Liver (tissue), 9 donors: ENCODE data around the gene SEC24C. TPM values are rescaled to one million over a fixed set of nuclear protein-coding genes. Genes with fewer than 3 reads are reported as not detected.

Source experiments
- DNase-seq: peaks from one replicate; pipeline ENCODE4 v3.0.0-alpha.2; 2017; ENCODE audit warnings: low spot score
- H3K27ac ChIP-seq, 2 donors: one replicate each; pipeline ENCODE4 v1.7.0; 2013; ENCODE audit warnings: inconsistent platforms in 2 of 2, low read length in 2 of 2, control low read depth in 1 of 2, low read depth in 1 of 2, mild to moderate bottlenecking in 1 of 2
- H3K27me3 ChIP-seq, 4 donors: one replicate each; pipeline versions ENCODE4 v1.6.1 to v1.7.0; 2013; ENCODE audit warnings: low read length in 3 of 4, inconsistent platforms in 1 of 4, mild to moderate bottlenecking in 1 of 4, moderate library complexity in 1 of 4; ENCODE audit not compliant: control insufficient read depth in 4 of 4, insufficient read depth in 4 of 4
- H3K36me3 ChIP-seq, 4 donors: one replicate each; pipeline versions ENCODE4 v1.6.1 to v1.7.0; 2013; ENCODE audit warnings: low read length in 3 of 4, mild to moderate bottlenecking in 3 of 4, low read depth in 1 of 4, moderate library complexity in 1 of 4; ENCODE audit not compliant: control insufficient read depth in 4 of 4, insufficient read depth in 3 of 4
- H3K4me1 ChIP-seq, 4 donors: one replicate each; pipeline versions ENCODE4 v1.6.1 to v1.7.0; 2013; ENCODE audit warnings: low read length in 3 of 4, mild to moderate bottlenecking in 3 of 4, moderate library complexity in 1 of 4; ENCODE audit not compliant: control insufficient read depth in 4 of 4, insufficient read depth in 4 of 4
- H3K4me3 ChIP-seq, 3 donors: one replicate each; pipeline versions ENCODE4 v1.6.1 to v1.7.0; 2013; ENCODE audit warnings: low read length in 3 of 3, control low read depth in 1 of 3, low read depth in 1 of 3, mild to moderate bottlenecking in 1 of 3
- H3K9ac ChIP-seq, 2 donors: one replicate each; pipeline ENCODE4 v1.7.0; 2013; ENCODE audit warnings: low read length in 2 of 2, mild to moderate bottlenecking in 2 of 2, moderate library complexity in 2 of 2, control low read depth in 1 of 2, low read depth in 1 of 2
- H3K9me3 ChIP-seq, 4 donors: one replicate each; pipeline versions ENCODE4 v1.6.1 to v1.7.0; 2013; ENCODE audit warnings: low read length in 3 of 4; ENCODE audit not compliant: control insufficient read depth in 4 of 4
- ATF3 ChIP-seq: IDR thresholded peaks from 2 replicates; pipeline ENCODE4 v1.6.1; 2016; ENCODE audit warnings: antibody characterized with exemption
- CTCF ChIP-seq: fragments of 150-350 bp; IDR thresholded peaks from 2 replicates; pipeline ENCODE4 v1.5.1; 2017; ENCODE audit warnings: improper control_type of control experiment, low read depth, low read length; ENCODE audit not compliant: missing input control
- FOXA1 ChIP-seq: IDR thresholded peaks from 2 replicates; pipeline ENCODE4 v1.6.1; 2016; ENCODE audit warnings: antibody characterized with exemption
- FOXA2 ChIP-seq: IDR thresholded peaks from 2 replicates; pipeline ENCODE4 v1.6.1; 2016; ENCODE audit warnings: antibody characterized with exemption
- GABPA ChIP-seq, 2 donors: IDR thresholded peaks in 1 of 2; conservative IDR thresholded peaks in 1 of 2; 2 replicates each; pipeline ENCODE4 v1.6.1; 2016; ENCODE audit warnings: antibody characterized with exemption in 2 of 2, mild to moderate bottlenecking in 1 of 2, moderate library complexity in 1 of 2
- HNF4A ChIP-seq, 2 donors: conservative IDR thresholded peaks; 2 replicates each; pipeline ENCODE4 v1.6.1; 2016; ENCODE audit warnings: antibody characterized with exemption in 2 of 2, mild to moderate bottlenecking in 2 of 2
- HNF4G ChIP-seq: IDR thresholded peaks from 2 replicates; pipeline ENCODE4 v1.6.1; 2016; ENCODE audit warnings: antibody characterized with exemption
- JUND ChIP-seq, 2 donors: IDR thresholded peaks; 2 replicates each; pipeline ENCODE4 v1.6.1; 2016; ENCODE audit warnings: antibody characterized with exemption in 2 of 2
- MAX ChIP-seq: IDR thresholded peaks from 2 replicates; pipeline ENCODE4 v1.6.1; 2016; ENCODE audit warnings: antibody characterized with exemption
- NR2F2 ChIP-seq: IDR thresholded peaks from 2 replicates; pipeline ENCODE4 v1.6.1; 2016; ENCODE audit warnings: antibody characterized with exemption
- RAD21 ChIP-seq, 2 donors: IDR thresholded peaks; 2 replicates each; pipeline ENCODE4 v1.6.1; 2016; ENCODE audit warnings: antibody characterized with exemption in 2 of 2, mild to moderate bottlenecking in 2 of 2
- REST ChIP-seq: IDR thresholded peaks from 2 replicates; pipeline ENCODE4 v1.6.1; 2016; ENCODE audit warnings: antibody characterized with exemption, mild to moderate bottlenecking
- RXRA ChIP-seq, 2 donors: IDR thresholded peaks; 2 replicates each; pipeline ENCODE4 v1.6.1; 2017 to 2018; ENCODE audit warnings: antibody characterized with exemption in 2 of 2, mild to moderate bottlenecking in 1 of 2
- SP1 ChIP-seq: IDR thresholded peaks from 2 replicates; pipeline ENCODE4 v1.6.1; 2018; ENCODE audit warnings: antibody characterized with exemption, mild to moderate bottlenecking
- TAF1 ChIP-seq: conservative IDR thresholded peaks from 2 replicates; pipeline ENCODE4 v1.6.1; 2016; ENCODE audit warnings: antibody characterized with exemption, mild to moderate bottlenecking
- ZBTB33 ChIP-seq: IDR thresholded peaks from 2 replicates; pipeline ENCODE4 v1.6.1; 2016; ENCODE audit warnings: antibody characterized with exemption
- WGBS: extraction: QIAGEN DNeasy Blood & Tissue Kit; methylation state at CpG from one replicate; pipeline ENCODE4 v1.1.7; 2013; 5-methylcytosine and 5-hydroxymethylcytosine counted together
- polyA plus RNA-seq, 2 donors: library from polyadenylated mRNA; stranded (reverse) in 1 of 2; unstranded in 1 of 2; fragments of 200-250 nt in 1 of 2; fragments of >200 nt in 1 of 2; fragmentation: Nextera tagmentation in 1 of 2; extraction: Ambion mirVana in 1 of 2; gene quantifications; one replicate each; pipeline versions ENCODE4 v1.2.1 to v1.2.3, GENCODE V29; 2013 to 2015
- total RNA-seq, 2 donors: library from RNA; depleted of rRNA; stranded (reverse); fragments of >200 nt; gene quantifications; one replicate each; pipeline ENCODE4 v1.2.3, GENCODE V29; 2014
- donor health status: healthy.
- donor health status: healthy.
- donor health status: healthy.
- donor health status: healthy.
- donor health status: healthy.

Gene SEC24C
- total and polyA plus RNA-seq, 4 donors: 15.0 to 48.1 (median 40.9) TPM

- TF ChIP-seq SP1 (no peak), RAD21 (IDR thresholded peaks at IDR 0.05) (no peak), FOXA1 (no peak), ATF3 (no peak), HNF4A (conservative IDR thresholded peaks at IDR 0.05) (no peak), FOXA2 (no peak)
These were observed 2.5 kb downstream of the SEC24C start (continued) for GRCh38 chr10:73746721-73747120.

- Histone ChIP-seq H3K36me3 (peaks cover 24 to 44% (median 40%) of the 10 kb centered on the region in 4 donors), H3K9ac (no peak overlapping the region), H3K4me1 (peaks cover 8 to 25% (median 19%) of the 10 kb centered on the region in 4 donors), H3K27ac (no peak overlapping the region), H3K4me3 (no peak overlapping the region), H3K9me3 (no peaks in the 10 kb centered on the region), H3K27me3 (no peaks in the 10 kb centered on the region)
- no peak for DNase-seq
- WGBS: 29% methylated on average over 1 of the region's 1 CpG
- no peak for TF ChIP-seq FOXA2
- peak; percentile 43 for TF ChIP-seq SP1
- TF ChIP-seq TAF1: no peak
- TF ChIP-seq RAD21 (IDR thresholded peaks at IDR 0.05): no peak
- peak; percentile 28 to 67 for TF ChIP-seq RXRA (IDR thresholded peaks at IDR 0.05)
- peak; percentile 33 to 50 for TF ChIP-seq HNF4A (conservative IDR thresholded peaks at IDR 0.05)
- no peak for TF ChIP-seq NR2F2
- no peak for TF ChIP-seq MAX
These were observed 6.6 kb downstream of the SEC24C start for GRCh38 chr10:73750819-73751218.

- peaks cover 0 to under 1% (median under 1%) of the 10 kb centered on the region in 4 donors for H3K4me1 ChIP-seq
- H3K27me3 ChIP-seq: no peaks in the 10 kb centered on the region
- no peak overlapping the region for H3K4me3 ChIP-seq
- WGBS: 60% methylated on average over 1 of the region's 1 CpG
- peaks cover 22 to 59% (median 40%) of the 10 kb centered on the region in 4 donors for H3K36me3 ChIP-seq
- H3K9ac ChIP-seq: no peak overlapping the region
- TF ChIP-seq FOXA1 (no peak), CTCF (no peak), HNF4G (no peak), RAD21 (IDR thresholded peaks at IDR 0.05) (no peak), SP1 (no peak), ATF3 (no peak), HNF4A (conservative IDR thresholded peaks at IDR 0.05) (no peak), ZBTB33 (no peak), TAF1 (no peak), GABPA (IDR thresholded peaks at IDR 0.05 in 1 of 2, conservative IDR thresholded peaks at IDR 0.05 in 1 of 2) (no peak), REST (no peak), JUND (IDR thresholded peaks at IDR 0.05) (no peak), RXRA (IDR thresholded peaks at IDR 0.05) (no peak), FOXA2 (no peak)
- no peak overlapping the region for H3K27ac ChIP-seq
- no peaks in the 10 kb centered on the region for H3K9me3 ChIP-seq
- no peak for DNase-seq
These were observed 12.0 kb downstream of the SEC24C start for GRCh38 chr10:73756183-73756582.
